Measurements from ENCODE around the gene CHRNA4.

- TF ChIP-seq, protein P1, sequence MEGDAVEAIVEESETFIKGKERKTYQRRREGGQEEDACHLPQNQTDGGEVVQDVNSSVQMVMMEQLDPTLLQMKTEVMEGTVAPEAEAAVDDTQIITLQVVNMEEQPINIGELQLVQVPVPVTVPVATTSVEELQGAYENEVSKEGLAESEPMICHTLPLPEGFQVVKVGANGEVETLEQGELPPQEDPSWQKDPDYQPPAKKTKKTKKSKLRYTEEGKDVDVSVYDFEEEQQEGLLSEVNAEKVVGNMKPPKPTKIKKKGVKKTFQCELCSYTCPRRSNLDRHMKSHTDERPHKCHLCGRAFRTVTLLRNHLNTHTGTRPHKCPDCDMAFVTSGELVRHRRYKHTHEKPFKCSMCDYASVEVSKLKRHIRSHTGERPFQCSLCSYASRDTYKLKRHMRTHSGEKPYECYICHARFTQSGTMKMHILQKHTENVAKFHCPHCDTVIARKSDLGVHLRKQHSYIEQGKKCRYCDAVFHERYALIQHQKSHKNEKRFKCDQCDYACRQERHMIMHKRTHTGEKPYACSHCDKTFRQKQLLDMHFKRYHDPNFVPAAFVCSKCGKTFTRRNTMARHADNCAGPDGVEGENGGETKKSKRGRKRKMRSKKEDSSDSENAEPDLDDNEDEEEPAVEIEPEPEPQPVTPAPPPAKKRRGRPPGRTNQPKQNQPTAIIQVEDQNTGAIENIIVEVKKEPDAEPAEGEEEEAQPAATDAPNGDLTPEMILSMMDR (IDR thresholded peaks at IDR 0.05), result no peak
- TF ChIP-seq POLR2A (IDR thresholded peaks at IDR 0.05), result no peak
These were observed 30.9 kb downstream of the CHRNA4 start for GRCh38 chr20:63330084-63330760.
